A549 (cell line): ENCODE data around the gene CYP4V2. TPM values are rescaled to one million over a fixed set of nuclear protein-coding genes. Genes with fewer than 3 reads are reported as not detected.

Experiments
- ATAC-seq, 2 experiments: fragments of 200-7000 bp in 1 of 2; fragments of >200 bp in 1 of 2; cut with Nextera tagmentation in 1 of 2; cut with Tn5 transposase in 1 of 2; 3 replicates each; pipeline versions ENCODE4 v1.8.0 to v1.9.1; 2018 to 2020; ENCODE audit warnings: mild to moderate bottlenecking in 1 of 2, moderate library complexity in 1 of 2
- CTCF ChIA-PET: fragments of 300-600 bp; sonication (Branson Sonifier 250); formaldehyde crosslinking; extraction: SDS; loops from one replicate; lab custom pipeline; 2021; ENCODE audit warnings: antibody characterized with exemption, inconsistent platforms; lab: Yijun Ruan, JAX
- POLR2A ChIA-PET: fragments of 350-600 bp; formaldehyde crosslinking; extraction: SDS; loops from one replicate; lab custom pipeline; 2021; ENCODE audit warnings: antibody characterized with exemption, inconsistent platforms; lab: Yijun Ruan, JAX
- DNase-seq, 2 experiments: peaks; one replicate each; pipeline versions ENCODE4 v3.0.0 to v3.0.0-alpha.2; 2011 to 2016; ENCODE audit warnings: low read depth in 1 of 2, low spot score in 1 of 2
- FAIRE-seq: peaks from 2 replicates; lab custom pipeline; 2011; peaks lifted over from hg19 to GRCh38; lab: Jason Lieb, UNC
- H3K27ac ChIP-seq, 2 experiments: fragments of >200 bp; sonication (Bioruptor Twin); formaldehyde crosslinking; 3 replicates each; pipeline ENCODE4 v1.5.1; 2016 to 2017
- H3K4me1 ChIP-seq: fragments of >200 bp; sonication (Bioruptor Twin); formaldehyde crosslinking; 3 replicates; pipeline ENCODE4 v1.6.1; 2016
- H3K4me2 ChIP-seq: fragments of >200 bp; sonication (Bioruptor Twin); formaldehyde crosslinking; 3 replicates; pipeline ENCODE4 v1.6.1; 2016
- H3K4me3 ChIP-seq: fragments of >200 bp; sonication (Bioruptor Twin); formaldehyde crosslinking; 3 replicates; pipeline ENCODE4 v1.5.1; 2016
- H3K9me3 ChIP-seq: fragments of >200 bp; sonication (Bioruptor Twin); formaldehyde crosslinking; 3 replicates; pipeline ENCODE4 v1.6.1; 2016
- CEBPB ChIP-seq, 2 experiments: fragments of >200 bp in 1 of 2; sonication (Bioruptor Twin) in 1 of 2; formaldehyde crosslinking in 1 of 2; IDR thresholded peaks; 2 replicates each; pipeline ENCODE4 v1.6.1; 2012 to 2016
- CHD2 ChIP-seq: fragments of 150-350 bp; IDR thresholded peaks from 2 replicates; pipeline ENCODE4 v1.6.1; 2014; ENCODE audit warnings: low read length; ENCODE audit not compliant: partially characterized antibody
- E2F6 ChIP-seq: IDR thresholded peaks from 2 replicates; pipeline ENCODE4 v1.6.1; 2012; ENCODE audit warnings: low read depth, borderline replicate concordance
- FOSB ChIP-seq: fragments of 250-450 bp; sonication (Bioruptor Pico); IDR thresholded peaks from 2 replicates; pipeline ENCODE4 v1.5.0; 2020; ENCODE audit warnings: mild to moderate bottlenecking, moderate library complexity
- FOSL2 ChIP-seq, 2 experiments: fragments of 450-650 bp in 1 of 2; fragments of >200 bp in 1 of 2; sonication (Bioruptor Twin) in 1 of 2; formaldehyde crosslinking; IDR thresholded peaks; 2 replicates each; pipeline versions ENCODE4 v1.5.0 to v1.6.1; 2016 to 2020; ENCODE audit warnings: mild to moderate bottlenecking in 1 of 2, moderate library complexity in 1 of 2
- GATA3 ChIP-seq: IDR thresholded peaks from 2 replicates; pipeline ENCODE4 v1.6.1; 2012; ENCODE audit warnings: borderline replicate concordance
- HDAC2 ChIP-seq: fragments of 200-600 bp; sonication (generic); IDR thresholded peaks from 2 replicates; pipeline ENCODE4 v1.6.1; 2016
- HES2 ChIP-seq: fragments of >200 bp; sonication (Bioruptor Twin); formaldehyde crosslinking; IDR thresholded peaks from 2 replicates; pipeline ENCODE4 v1.6.1; 2016
- HEYL ChIP-seq: fragments of 250-450 bp; sonication (Bioruptor Pico); IDR thresholded peaks from 2 replicates; pipeline ENCODE4 v1.8.0; 2021; ENCODE audit warnings: mild to moderate bottlenecking, moderate library complexity
- HOXB13 ChIP-seq: fragments of 250-450 bp; sonication (Bioruptor Pico); IDR thresholded peaks from 2 replicates; pipeline ENCODE4 v1.5.0; 2020; ENCODE audit warnings: low read depth, mild to moderate bottlenecking, moderate library complexity
- JUN ChIP-seq, 2 experiments: fragments of >200 bp; sonication (Bioruptor Twin); formaldehyde crosslinking; IDR thresholded peaks; 2 replicates in 1 of 2; 3 replicates in 1 of 2; pipeline ENCODE4 v1.6.1; 2016 to 2017
- JUNB ChIP-seq: fragments of >200 bp; sonication (Bioruptor Twin); formaldehyde crosslinking; IDR thresholded peaks from 2 replicates; pipeline ENCODE4 v1.6.1; 2016
- KDM5A ChIP-seq: fragments of 200-600 bp; sonication (generic); IDR thresholded peaks from 2 replicates; pipeline ENCODE4 v1.6.1; 2016; ENCODE audit warnings: antibody characterized with exemption, mild to moderate bottlenecking
- MAFK ChIP-seq: fragments of 450-650 bp; IDR thresholded peaks from 2 replicates; pipeline ENCODE4 v1.6.1; 2014; ENCODE audit not compliant: partially characterized antibody
- NFE2L2 ChIP-seq: fragments of 150-350 bp; conservative IDR thresholded peaks from 2 replicates; pipeline ENCODE4 v1.6.1; 2014; ENCODE audit warnings: low read length
- NPAS2 ChIP-seq: fragments of 250-450 bp; sonication (Bioruptor Pico); IDR thresholded peaks from 2 replicates; pipeline ENCODE4 v1.8.0; 2022; ENCODE audit warnings: mild to moderate bottlenecking, moderate library complexity, borderline replicate concordance
- NR3C1 ChIP-seq: fragments of >200 bp; sonication (Bioruptor Twin); formaldehyde crosslinking; IDR thresholded peaks from 3 replicates; pipeline ENCODE4 v1.6.1; 2017
- PHF8 ChIP-seq: fragments of 200-600 bp; sonication (generic); IDR thresholded peaks from 2 replicates; pipeline ENCODE4 v1.6.1; 2016; ENCODE audit warnings: low read depth, mild to moderate bottlenecking, antibody characterized with exemption, moderate library complexity, borderline replicate concordance
- POLR2A ChIP-seq: IDR thresholded peaks from 2 replicates; pipeline ENCODE4 v1.6.1; 2012; ENCODE audit warnings: mild to moderate bottlenecking, low read length
- POLR2AphosphoS2 ChIP-seq: conservative IDR thresholded peaks from 2 replicates; pipeline ENCODE4 v1.6.1; 2012; ENCODE audit warnings: low read length, improper control_type of control experiment, inconsistent platforms
- RFX5 ChIP-seq: fragments of 450-650 bp; IDR thresholded peaks from 2 replicates; pipeline ENCODE4 v1.7.1; 2014; ENCODE audit warnings: antibody characterized with exemption, mild to moderate bottlenecking, moderate library complexity
- RNF2 ChIP-seq: fragments of 200-600 bp; sonication (generic); IDR thresholded peaks from 2 replicates; pipeline ENCODE4 v1.6.1; 2016; ENCODE audit warnings: low read depth, mild to moderate bottlenecking, antibody characterized with exemption, moderate library complexity, borderline replicate concordance
- ZC3H11A ChIP-seq: fragments of 450-650 bp; IDR thresholded peaks from 2 replicates; pipeline ENCODE4 v1.6.1; 2014; ENCODE audit warnings: antibody characterized with exemption, mild to moderate bottlenecking
- ZFP36 ChIP-seq: fragments of 450-650 bp; IDR thresholded peaks from 2 replicates; pipeline ENCODE4 v1.6.1; 2014; ENCODE audit warnings: borderline replicate concordance; ENCODE audit not compliant: partially characterized antibody
- WGBS: methylation state at CpG from one replicate; pipeline ENCODE4 v1.1.6; 2017; ENCODE audit errors: missing lambda C conversion rate; 5-methylcytosine and 5-hydroxymethylcytosine counted together
- polyA plus RNA-seq, 4 experiments: library from polyadenylated mRNA; depleted of rRNA in 3 of 4; stranded (reverse); fragments of >200 nt; fragmentation: RNase III in 1 of 4; extraction: RNeasy Plus Mini Kit Qiagen cat#74134 plus additional on column Dnase treatment in 1 of 4; gene quantifications; 2 replicates in 3 of 4; 3 replicates in 1 of 4; pipeline ENCODE4 v1.2.3, GENCODE V29; 2011 to 2017
- TF ChIP-seq, protein P1 (sequence below): fragments of >200 bp; sonication (Bioruptor Twin); formaldehyde crosslinking; IDR thresholded peaks from 3 replicates; pipeline ENCODE4 v1.6.1; 2016
- TF ChIP-seq, protein P2 (sequence below): fragments of >200 bp; sonication (Bioruptor Twin); formaldehyde crosslinking; IDR thresholded peaks from 3 replicates; pipeline ENCODE4 v1.5.1; 2016
- TF ChIP-seq, protein P3 (sequence below): fragments of 200-600 bp; sonication (generic); IDR thresholded peaks from 2 replicates; pipeline ENCODE4 v1.6.1; 2016; ENCODE audit warnings: antibody characterized with exemption, mild to moderate bottlenecking, moderate library complexity
- TF ChIP-seq, protein P4 (sequence below): IDR thresholded peaks from 2 replicates; pipeline ENCODE4 v1.6.1; 2012

Gene CYP4V2
- polyA plus RNA-seq, 2 of the 4 experiments (the other 2 are of a cell fraction): 3.0 to 5.0 TPM

DNA sequence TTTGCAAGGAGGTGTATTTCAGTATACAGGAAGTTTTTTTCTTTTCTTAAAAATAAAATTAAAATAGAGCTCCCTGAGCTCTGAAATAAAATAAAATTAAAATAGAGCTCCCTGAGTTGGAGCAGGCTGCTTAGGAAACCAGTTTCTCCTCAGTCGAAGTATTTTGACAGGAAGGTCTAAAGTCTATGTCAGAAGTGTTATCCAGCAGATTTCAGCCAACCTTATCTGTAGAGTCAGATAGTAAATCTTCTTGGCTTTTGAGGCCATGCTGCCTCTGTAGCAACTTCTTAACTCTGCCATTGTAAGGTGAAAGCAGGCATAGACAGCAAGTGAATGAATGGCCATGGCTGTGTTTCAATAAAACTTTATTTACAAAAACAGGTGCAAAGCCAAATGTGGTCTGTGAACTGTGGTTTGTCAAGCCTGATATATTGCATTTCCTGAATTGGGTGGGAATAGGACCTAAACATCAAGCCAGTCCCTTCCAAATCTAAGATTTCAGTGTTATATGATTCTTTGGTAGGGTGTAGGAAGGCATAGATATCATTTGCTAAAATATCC, 26.4 kb downstream of the CYP4V2 start:
- DNase-seq (no peak), FAIRE-seq (no peak), ATAC-seq (no peak)
- Histone ChIP-seq H3K27ac (no peak overlapping the region), H3K4me1 (no peaks in the 10 kb centered on the region), H3K4me3 (no peak overlapping the region), H3K9me3 (no peaks in the 10 kb centered on the region), H3K4me2 (no peak overlapping the region)
- TF ChIP-seq FOSB (CRISPR knock-in tag): no peak
- no peak for TF ChIP-seq CHD2
- TF ChIP-seq HES2: no peak
- no peak for TF ChIP-seq ZC3H11A
- TF ChIP-seq PHF8: no peak
- TF ChIP-seq RFX5: no peak
- no peak for TF ChIP-seq POLR2A
- TF ChIP-seq NFE2L2: no peak
- TF ChIP-seq KDM5A: no peak
- no peak for TF ChIP-seq CEBPB (IDR thresholded peaks at IDR 0.05)
- TF ChIP-seq JUNB: no peak
- no peak for TF ChIP-seq MAFK
- no peak for TF ChIP-seq HOXB13 (CRISPR knock-in tag)
- WGBS: 22% methylated on average over 1 of the region's 1 CpG
- ChIA-PET POLR2A (no interaction called here), CTCF (no interaction called here)

DNA sequence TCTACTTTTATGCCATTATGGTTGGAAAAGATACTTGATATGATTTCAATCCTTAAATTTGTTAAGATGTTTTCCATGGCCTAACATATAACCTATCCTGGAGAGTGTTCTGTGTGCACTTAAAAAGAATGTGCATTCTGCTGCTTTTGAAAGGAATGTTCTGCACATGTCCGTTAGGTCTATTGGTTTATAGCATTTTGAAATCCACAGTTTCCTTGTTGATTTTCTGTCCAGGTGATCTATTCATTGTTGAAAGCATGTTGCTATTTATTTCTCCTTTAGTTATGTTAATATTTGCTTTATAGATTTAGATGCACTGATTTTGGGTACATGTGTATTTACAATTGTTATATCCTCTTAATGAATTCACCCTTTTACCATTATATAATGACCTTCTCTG, 30.3 kb downstream of the CYP4V2 start:
- no peak for FAIRE-seq
- Histone ChIP-seq H3K27ac (no peak overlapping the region), H3K4me3 (no peak overlapping the region), H3K4me2 (no peak overlapping the region), H3K4me1 (no peaks in the 10 kb centered on the region)
- ATAC-seq: no peak
- 36% methylated on average over 1 of the region's 1 CpG for WGBS
- TF ChIP-seq E2F6 (no peak), GATA3 (no peak), HDAC2 (no peak), MAFK (no peak), POLR2AphosphoS2 (no peak), RFX5 (no peak), FOSL2 (IDR thresholded peaks at IDR 0.05) (no peak), FOSL2 (CRISPR knock-in tag; IDR thresholded peaks at IDR 0.05) (no peak), RNF2 (no peak), NR3C1 (no peak), HOXB13 (CRISPR knock-in tag) (no peak), HEYL (no peak), ZFP36 (no peak), JUN (IDR thresholded peaks at IDR 0.05) (no peak), NPAS2 (CRISPR knock-in tag) (no peak)
- TF ChIP-seq, protein P1, sequence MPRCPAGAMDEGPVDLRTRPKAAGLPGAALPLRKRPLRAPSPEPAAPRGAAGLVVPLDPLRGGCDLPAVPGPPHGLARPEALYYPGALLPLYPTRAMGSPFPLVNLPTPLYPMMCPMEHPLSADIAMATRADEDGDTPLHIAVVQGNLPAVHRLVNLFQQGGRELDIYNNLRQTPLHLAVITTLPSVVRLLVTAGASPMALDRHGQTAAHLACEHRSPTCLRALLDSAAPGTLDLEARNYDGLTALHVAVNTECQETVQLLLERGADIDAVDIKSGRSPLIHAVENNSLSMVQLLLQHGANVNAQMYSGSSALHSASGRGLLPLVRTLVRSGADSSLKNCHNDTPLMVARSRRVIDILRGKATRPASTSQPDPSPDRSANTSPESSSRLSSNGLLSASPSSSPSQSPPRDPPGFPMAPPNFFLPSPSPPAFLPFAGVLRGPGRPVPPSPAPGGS: no peak
- TF ChIP-seq, protein P2, sequence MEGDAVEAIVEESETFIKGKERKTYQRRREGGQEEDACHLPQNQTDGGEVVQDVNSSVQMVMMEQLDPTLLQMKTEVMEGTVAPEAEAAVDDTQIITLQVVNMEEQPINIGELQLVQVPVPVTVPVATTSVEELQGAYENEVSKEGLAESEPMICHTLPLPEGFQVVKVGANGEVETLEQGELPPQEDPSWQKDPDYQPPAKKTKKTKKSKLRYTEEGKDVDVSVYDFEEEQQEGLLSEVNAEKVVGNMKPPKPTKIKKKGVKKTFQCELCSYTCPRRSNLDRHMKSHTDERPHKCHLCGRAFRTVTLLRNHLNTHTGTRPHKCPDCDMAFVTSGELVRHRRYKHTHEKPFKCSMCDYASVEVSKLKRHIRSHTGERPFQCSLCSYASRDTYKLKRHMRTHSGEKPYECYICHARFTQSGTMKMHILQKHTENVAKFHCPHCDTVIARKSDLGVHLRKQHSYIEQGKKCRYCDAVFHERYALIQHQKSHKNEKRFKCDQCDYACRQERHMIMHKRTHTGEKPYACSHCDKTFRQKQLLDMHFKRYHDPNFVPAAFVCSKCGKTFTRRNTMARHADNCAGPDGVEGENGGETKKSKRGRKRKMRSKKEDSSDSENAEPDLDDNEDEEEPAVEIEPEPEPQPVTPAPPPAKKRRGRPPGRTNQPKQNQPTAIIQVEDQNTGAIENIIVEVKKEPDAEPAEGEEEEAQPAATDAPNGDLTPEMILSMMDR: no peak
- TF ChIP-seq, protein P3, sequence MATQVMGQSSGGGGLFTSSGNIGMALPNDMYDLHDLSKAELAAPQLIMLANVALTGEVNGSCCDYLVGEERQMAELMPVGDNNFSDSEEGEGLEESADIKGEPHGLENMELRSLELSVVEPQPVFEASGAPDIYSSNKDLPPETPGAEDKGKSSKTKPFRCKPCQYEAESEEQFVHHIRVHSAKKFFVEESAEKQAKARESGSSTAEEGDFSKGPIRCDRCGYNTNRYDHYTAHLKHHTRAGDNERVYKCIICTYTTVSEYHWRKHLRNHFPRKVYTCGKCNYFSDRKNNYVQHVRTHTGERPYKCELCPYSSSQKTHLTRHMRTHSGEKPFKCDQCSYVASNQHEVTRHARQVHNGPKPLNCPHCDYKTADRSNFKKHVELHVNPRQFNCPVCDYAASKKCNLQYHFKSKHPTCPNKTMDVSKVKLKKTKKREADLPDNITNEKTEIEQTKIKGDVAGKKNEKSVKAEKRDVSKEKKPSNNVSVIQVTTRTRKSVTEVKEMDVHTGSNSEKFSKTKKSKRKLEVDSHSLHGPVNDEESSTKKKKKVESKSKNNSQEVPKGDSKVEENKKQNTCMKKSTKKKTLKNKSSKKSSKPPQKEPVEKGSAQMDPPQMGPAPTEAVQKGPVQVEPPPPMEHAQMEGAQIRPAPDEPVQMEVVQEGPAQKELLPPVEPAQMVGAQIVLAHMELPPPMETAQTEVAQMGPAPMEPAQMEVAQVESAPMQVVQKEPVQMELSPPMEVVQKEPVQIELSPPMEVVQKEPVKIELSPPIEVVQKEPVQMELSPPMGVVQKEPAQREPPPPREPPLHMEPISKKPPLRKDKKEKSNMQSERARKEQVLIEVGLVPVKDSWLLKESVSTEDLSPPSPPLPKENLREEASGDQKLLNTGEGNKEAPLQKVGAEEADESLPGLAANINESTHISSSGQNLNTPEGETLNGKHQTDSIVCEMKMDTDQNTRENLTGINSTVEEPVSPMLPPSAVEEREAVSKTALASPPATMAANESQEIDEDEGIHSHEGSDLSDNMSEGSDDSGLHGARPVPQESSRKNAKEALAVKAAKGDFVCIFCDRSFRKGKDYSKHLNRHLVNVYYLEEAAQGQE: no peak
- TF ChIP-seq, protein P4, sequence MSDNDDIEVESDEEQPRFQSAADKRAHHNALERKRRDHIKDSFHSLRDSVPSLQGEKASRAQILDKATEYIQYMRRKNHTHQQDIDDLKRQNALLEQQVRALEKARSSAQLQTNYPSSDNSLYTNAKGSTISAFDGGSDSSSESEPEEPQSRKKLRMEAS: no peak
- TF ChIP-seq, all 56 proteins: peak for 0
- ChIA-PET POLR2A (no interaction called here), CTCF (no interaction called here)
- no peak for DNase-seq
- H3K9me3 ChIP-seq: no peaks in the 10 kb centered on the region; the same call in 2 of the 3 replicates
